GM12891 (cell line): Measurements from ENCODE around the gene TCF20.

Experiments used
- DNase-seq: peaks from one replicate; pipeline ENCODE4 v3.0.0; 2011; ENCODE audit warnings: low spot score; ENCODE audit not compliant: insufficient read length
- FAIRE-seq: peaks from 2 replicates; lab custom pipeline; 2011; peaks lifted over from hg19 to GRCh38; lab: Jason Lieb, UNC
- PAX5 ChIP-seq: IDR thresholded peaks from 2 replicates; pipeline ENCODE4 v1.6.1; 2011; ENCODE audit warnings: low read length, moderate library complexity, mild to moderate bottlenecking; ENCODE audit not compliant: insufficient read depth, severe bottlenecking
- POLR2A ChIP-seq: IDR thresholded peaks from 2 replicates; pipeline ENCODE4 v1.6.1; 2011; ENCODE audit warnings: low read depth, low read length, control low read depth
- POLR2AphosphoS5 ChIP-seq: IDR thresholded peaks from 2 replicates; pipeline ENCODE4 v1.6.1; 2011; ENCODE audit warnings: low read depth, low read length, control low read depth
- POU2F2 ChIP-seq: IDR thresholded peaks from 2 replicates; pipeline ENCODE4 v1.6.1; 2011; ENCODE audit warnings: low read depth, mild to moderate bottlenecking, control low read depth, low read length, moderate library complexity
- SPI1 ChIP-seq: IDR thresholded peaks from 2 replicates; pipeline ENCODE4 v1.6.1; 2011; ENCODE audit warnings: low read depth, low read length, control low read depth
- TAF1 ChIP-seq: IDR thresholded peaks from 2 replicates; pipeline ENCODE4 v1.6.1; 2011; ENCODE audit warnings: low read depth, low read length, control low read depth

The TCF20 gene

GRCh38 chr22:42283278-42284201, 13.1 kb upstream of the TCF20 start:
- DNase-seq, result no peak
- TF ChIP-seq POLR2AphosphoS5, result no peak
- TF ChIP-seq POLR2A, result no peak
- TF ChIP-seq TAF1, result no peak
- no peak for TF ChIP-seq SPI1
- no peak for TF ChIP-seq PAX5
- no peak for TF ChIP-seq POU2F2
- no peak for FAIRE-seq

- DNase-seq (no peak), FAIRE-seq (no peak)
- TF ChIP-seq PAX5, result no peak
- TF ChIP-seq POLR2A, result no peak
- no peak for TF ChIP-seq POLR2AphosphoS5
- no peak for TF ChIP-seq SPI1
- no peak for TF ChIP-seq TAF1
Observed at GRCh38 chr22:42282943-42283277, 12.5 kb upstream of the TCF20 start.

GRCh38 chr22:42282252-42282942, 11.9 kb upstream of the TCF20 start:
- TF ChIP-seq SPI1, result no peak
- TF ChIP-seq TAF1, result no peak
- TF ChIP-seq POLR2AphosphoS5, result no peak
- no peak for TF ChIP-seq PAX5
- TF ChIP-seq POLR2A, result no peak
- TF ChIP-seq POU2F2, result no peak
- DNase-seq (no peak), FAIRE-seq (no peak)

GRCh38 chr22:42281706-42282251, 11.3 kb upstream of the TCF20 start:
- FAIRE-seq, result no peak

GRCh38 chr22:42281284-42281683, 10.8 kb upstream of the TCF20 start:
- DNase-seq (no peak), FAIRE-seq (no peak)

More at GRCh38 chr22:42281706-42282251, 11.3 kb upstream of the TCF20 start:
- no peak for TF ChIP-seq POLR2AphosphoS5
- no peak for TF ChIP-seq PAX5
- TF ChIP-seq SPI1, result no peak
- no peak for TF ChIP-seq POLR2A
- no peak for TF ChIP-seq TAF1
- TF ChIP-seq POU2F2, result no peak
- DNase-seq, result no peak

GRCh38 chr22:42280836-42281235, 10.4 kb upstream of the TCF20 start:
- DNase-seq (no peak), FAIRE-seq (no peak)
- TF ChIP-seq POLR2AphosphoS5 (no peak), POLR2A (no peak), SPI1 (no peak), POU2F2 (no peak), TAF1 (no peak), PAX5 (no peak)

More at GRCh38 chr22:42281284-42281683, 10.8 kb upstream of the TCF20 start:
- TF ChIP-seq POLR2AphosphoS5 (no peak), SPI1 (no peak), PAX5 (no peak), TAF1 (no peak), POLR2A (no peak), POU2F2 (no peak)

GRCh38 chr22:42280140-42280539, 9.7 kb upstream of the TCF20 start:
- no peak for FAIRE-seq
- no peak for DNase-seq
- no peak for TF ChIP-seq POLR2A
- no peak for TF ChIP-seq POLR2AphosphoS5
- no peak for TF ChIP-seq PAX5
- no peak for TF ChIP-seq POU2F2
- no peak for TF ChIP-seq TAF1
- TF ChIP-seq SPI1, result no peak

- no peak for DNase-seq
- no peak for FAIRE-seq
- TF ChIP-seq POLR2AphosphoS5, result no peak
- TF ChIP-seq TAF1, result no peak
- TF ChIP-seq SPI1, result no peak
- TF ChIP-seq PAX5, result no peak
Observed at GRCh38 chr22:42279425-42280020, 9.1 kb upstream of the TCF20 start.
